Thyroid gland (tissue), 4 donors: ENCODE data around the gene WDFY4. TPM values are rescaled to one million over a fixed set of nuclear protein-coding genes. Genes with fewer than 3 reads are reported as not detected.

Source experiments
- DNase-seq, 2 donors: peaks; one replicate each; pipeline ENCODE4 v3.0.0-alpha.2; 2019
- H3K27ac ChIP-seq, 3 donors: fragments of 200-600 bp; sonication (generic); 1 replicate in 2 of 3; 2 replicates in 1 of 3; pipeline ENCODE4 v1.5.1; 2016 to 2019; ENCODE audit warnings: mild to moderate bottlenecking in 1 of 3, moderate library complexity in 1 of 3
- H3K27me3 ChIP-seq: fragments of 200-600 bp; sonication (generic); one replicate; pipeline ENCODE4 v1.5.1; 2019
- H3K36me3 ChIP-seq, 2 donors: fragments of 200-600 bp; sonication (generic); one replicate each; pipeline ENCODE4 v1.5.1; 2016 to 2019
- H3K4me1 ChIP-seq, 2 donors: fragments of 200-600 bp; sonication (generic); one replicate each; pipeline ENCODE4 v1.5.1; 2017 to 2019
- H3K4me3 ChIP-seq, 3 donors: fragments of 200-600 bp; sonication (generic); replicated peaks in 1 of 3; 1 replicate in 2 of 3; 2 replicates in 1 of 3; pipeline ENCODE4 v1.5.1; 2016; ENCODE audit warnings: mild to moderate bottlenecking in 1 of 3
- H3K9me3 ChIP-seq: fragments of 200-600 bp; sonication (generic); one replicate; pipeline ENCODE4 v1.5.1; 2017
- POLR2A ChIP-seq, 2 donors: fragments of 450-650 bp; IDR thresholded peaks; one replicate each; pipeline ENCODE4 v1.6.1; 2017; ENCODE audit warnings: antibody characterized with exemption in 2 of 2, mild to moderate bottlenecking in 2 of 2, moderate library complexity in 1 of 2
- WGBS, 2 donors: methylation state at CpG; one replicate each; pipeline ENCODE4 v1.1.5; 2017; 5-methylcytosine and 5-hydroxymethylcytosine counted together
- intact Hi-C: fragments of 100-400 bp; cut with DNase I; formaldehyde crosslinking; loops from one replicate; pipeline ENCODE4 v1.15.1; 2023
- total RNA-seq, 4 donors: library from RNA; depleted of rRNA; stranded (reverse); fragments of >200 nt; gene quantifications; one replicate each; pipeline ENCODE4 v1.2.3, GENCODE V29; 2016
- TF ChIP-seq, protein P1 (sequence below), 6 experiments: fragments of 200-600 bp in 3 of 6; fragments of 450-650 bp in 3 of 6; sonication (generic) in 3 of 6; IDR thresholded peaks; one replicate each; pipeline ENCODE4 v1.5.1; 2016 to 2019; ENCODE audit warnings: antibody characterized with exemption in 6 of 6, mild to moderate bottlenecking in 2 of 6, inconsistent platforms in 1 of 6, moderate library complexity in 1 of 6

The WDFY4 gene
- total RNA-seq, 4 donors from 2014 or later: 1.0 to 3.5 (median 1.2) TPM

DNA sequence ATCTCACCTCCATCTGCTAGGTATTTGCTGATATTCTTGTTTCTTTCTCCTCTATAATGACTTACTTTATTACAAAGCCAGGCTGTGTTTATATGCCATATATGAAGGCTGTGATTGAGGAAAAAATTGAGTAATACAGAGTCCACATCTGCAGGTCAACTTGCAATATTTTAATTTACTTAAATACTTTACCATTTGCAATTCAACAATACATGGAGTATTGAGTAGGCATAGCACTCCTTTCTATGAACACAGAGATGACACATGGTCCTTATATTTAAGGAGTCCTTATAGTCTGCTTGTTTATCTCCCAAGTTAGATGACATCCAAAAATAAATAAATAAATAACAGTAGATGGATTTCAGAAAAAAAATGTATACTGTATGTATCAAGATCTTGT lies 158.5 kb downstream of the WDFY4 start:
- Histone ChIP-seq H3K9me3 (no peaks in the 10 kb centered on the region), H3K36me3 (no peaks in the 10 kb centered on the region), H3K27ac (no peak overlapping the region), H3K4me3 (no peak overlapping the region), H3K4me1 (no peaks in the 10 kb centered on the region), H3K27me3 (no peaks in the 10 kb centered on the region)
- no peak for DNase-seq
- intact Hi-C loops: no loop called here
- TF ChIP-seq, protein P1, sequence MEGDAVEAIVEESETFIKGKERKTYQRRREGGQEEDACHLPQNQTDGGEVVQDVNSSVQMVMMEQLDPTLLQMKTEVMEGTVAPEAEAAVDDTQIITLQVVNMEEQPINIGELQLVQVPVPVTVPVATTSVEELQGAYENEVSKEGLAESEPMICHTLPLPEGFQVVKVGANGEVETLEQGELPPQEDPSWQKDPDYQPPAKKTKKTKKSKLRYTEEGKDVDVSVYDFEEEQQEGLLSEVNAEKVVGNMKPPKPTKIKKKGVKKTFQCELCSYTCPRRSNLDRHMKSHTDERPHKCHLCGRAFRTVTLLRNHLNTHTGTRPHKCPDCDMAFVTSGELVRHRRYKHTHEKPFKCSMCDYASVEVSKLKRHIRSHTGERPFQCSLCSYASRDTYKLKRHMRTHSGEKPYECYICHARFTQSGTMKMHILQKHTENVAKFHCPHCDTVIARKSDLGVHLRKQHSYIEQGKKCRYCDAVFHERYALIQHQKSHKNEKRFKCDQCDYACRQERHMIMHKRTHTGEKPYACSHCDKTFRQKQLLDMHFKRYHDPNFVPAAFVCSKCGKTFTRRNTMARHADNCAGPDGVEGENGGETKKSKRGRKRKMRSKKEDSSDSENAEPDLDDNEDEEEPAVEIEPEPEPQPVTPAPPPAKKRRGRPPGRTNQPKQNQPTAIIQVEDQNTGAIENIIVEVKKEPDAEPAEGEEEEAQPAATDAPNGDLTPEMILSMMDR (IDR thresholded peaks at IDR 0.05): no peak
- TF ChIP-seq POLR2A (IDR thresholded peaks at IDR 0.05): no peak

DNA sequence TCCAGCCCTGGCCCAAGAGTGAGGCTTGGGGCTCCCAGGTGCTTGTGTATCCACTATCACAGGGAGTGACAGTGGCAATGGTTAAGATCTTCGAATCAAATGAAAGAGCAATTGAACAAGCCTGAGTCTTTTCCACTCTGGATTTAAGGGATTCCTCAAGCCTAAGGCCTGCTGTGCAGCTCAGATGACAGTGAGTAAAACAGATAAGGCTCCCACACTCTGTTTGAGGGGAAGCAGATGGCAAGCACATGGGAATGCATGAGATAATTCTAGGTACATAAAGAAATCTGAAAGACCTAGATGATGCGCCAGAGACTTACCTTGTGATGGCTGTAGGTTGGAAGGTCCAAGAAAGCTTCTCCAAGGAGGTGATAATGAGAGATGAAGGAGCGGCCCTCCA lies 159.9 kb downstream of the WDFY4 start:
- no peaks in the 10 kb centered on the region for H3K36me3 ChIP-seq
- 92 to 94% methylated on average over 3 of the region's 3 CpGs for WGBS, 2 donors
- H3K4me1 ChIP-seq: no peaks in the 10 kb centered on the region
- intact Hi-C loops: no loop called here
- no peaks in the 10 kb centered on the region for H3K9me3 ChIP-seq
- no peaks in the 10 kb centered on the region for H3K27me3 ChIP-seq
- no peak overlapping the region for H3K4me3 ChIP-seq
- no peak for TF ChIP-seq POLR2A (IDR thresholded peaks at IDR 0.05)
- TF ChIP-seq, protein P1 (IDR thresholded peaks at IDR 0.05): no peak
- no peak overlapping the region for H3K27ac ChIP-seq
- DNase-seq: no peak

DNA sequence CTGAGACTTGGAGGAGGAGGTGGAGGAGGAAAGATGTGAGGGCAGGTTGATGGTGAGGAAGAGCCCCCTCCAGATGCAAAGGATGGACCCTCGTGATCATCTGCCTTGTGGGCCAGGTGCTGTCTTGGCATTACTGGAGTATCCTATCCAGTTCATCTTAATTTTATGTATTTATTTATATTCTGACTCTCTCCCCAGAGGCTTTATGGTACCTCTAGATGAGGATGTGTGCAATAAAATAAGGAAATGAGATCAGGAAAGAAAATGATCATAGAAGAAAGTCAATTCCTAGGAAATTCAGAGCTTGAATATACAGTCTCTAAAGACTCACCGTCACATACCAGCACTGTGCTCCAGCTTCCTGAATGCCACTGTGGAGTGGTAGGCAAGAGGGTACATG lies 160.8 kb downstream of the WDFY4 start:
- Histone ChIP-seq H3K27me3 (no peaks in the 10 kb centered on the region), H3K27ac (no peak overlapping the region), H3K4me3 (no peak overlapping the region), H3K36me3 (no peaks in the 10 kb centered on the region), H3K4me1 (no peaks in the 10 kb centered on the region), H3K9me3 (no peaks in the 10 kb centered on the region)
- no peak for TF ChIP-seq POLR2A (IDR thresholded peaks at IDR 0.05)
- TF ChIP-seq, protein P1 (IDR thresholded peaks at IDR 0.05): no peak
- DNase-seq: no peak
- WGBS, 2 donors: 86 to 90% methylated on average over 2 of the region's 2 CpGs
- intact Hi-C loops: no loop called here

DNA sequence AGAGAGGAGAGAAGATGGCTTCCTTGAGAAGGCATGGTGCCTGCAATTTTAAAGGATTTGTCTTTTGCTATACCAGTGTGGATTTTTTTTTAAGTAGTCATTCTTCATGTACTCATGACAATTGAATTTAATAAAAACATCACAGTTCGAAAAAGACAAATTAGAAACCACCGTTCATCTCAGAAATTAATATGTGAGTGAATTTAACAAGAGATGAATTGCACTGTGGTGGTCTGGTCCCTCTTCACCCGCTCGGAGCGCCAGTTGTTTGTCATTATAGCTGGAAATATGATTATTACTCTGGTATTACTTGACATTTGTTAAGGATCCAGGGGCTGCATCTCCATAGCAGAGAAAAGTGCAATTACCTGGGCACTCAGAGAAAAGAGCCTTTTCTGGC lies 163.0 kb downstream of the WDFY4 start:
- no peaks in the 10 kb centered on the region for H3K27me3 ChIP-seq
- no peak for DNase-seq
- WGBS, 2 donors: 90 to 95% methylated on average over 5 of the region's 5 CpGs
- no peak overlapping the region for H3K27ac ChIP-seq
- H3K4me1 ChIP-seq: no peaks in the 10 kb centered on the region
- H3K4me3 ChIP-seq: no peak overlapping the region
- no peaks in the 10 kb centered on the region for H3K36me3 ChIP-seq
- TF ChIP-seq, protein P1 (IDR thresholded peaks at IDR 0.05): no peak
- no peak for TF ChIP-seq POLR2A (IDR thresholded peaks at IDR 0.05)
- no peaks in the 10 kb centered on the region for H3K9me3 ChIP-seq
- intact Hi-C loops: no loop called here

DNA sequence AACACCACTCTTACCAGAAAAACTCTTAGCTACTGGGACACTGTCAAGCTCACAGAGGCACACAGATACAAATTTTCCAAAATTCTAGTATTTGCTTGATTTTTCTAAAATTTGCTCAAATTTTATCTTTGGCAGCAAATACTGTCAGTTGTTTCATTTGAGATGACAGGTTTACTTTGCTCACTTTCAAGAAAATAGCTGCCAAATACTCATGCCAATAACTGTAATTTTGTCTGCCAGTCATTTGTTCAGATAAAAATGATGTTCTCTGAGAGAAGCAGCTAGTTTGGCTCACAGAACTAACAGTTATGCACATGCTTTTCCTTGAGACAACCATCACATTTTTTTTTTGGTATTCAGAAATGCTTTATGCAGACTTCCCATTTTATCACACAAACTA lies 172.2 kb downstream of the WDFY4 start:
- H3K36me3 ChIP-seq: no peaks in the 10 kb centered on the region
- no peaks in the 10 kb centered on the region for H3K27me3 ChIP-seq
- intact Hi-C loops: no loop called here
- no peak for DNase-seq
- H3K9me3 ChIP-seq: no peaks in the 10 kb centered on the region
- no peak for TF ChIP-seq POLR2A (IDR thresholded peaks at IDR 0.05)
- TF ChIP-seq, protein P1 (IDR thresholded peaks at IDR 0.05): no peak
- H3K4me3 ChIP-seq: no peak overlapping the region
- H3K27ac ChIP-seq: no peak overlapping the region
- H3K4me1 ChIP-seq: no peaks in the 10 kb centered on the region
